HepG2 (cell line): ENCODE data around the gene AJUBA. TPM values are rescaled to one million over a fixed set of nuclear protein-coding genes. Genes with fewer than 3 reads are reported as not detected.

Experiments used
- BATF2 ChIP-seq: sonication (generic); formaldehyde crosslinking; IDR thresholded peaks from 2 replicates; pipeline ENCODE4 v1.8.0; 2022; ENCODE audit warnings: mild to moderate bottlenecking, missing genetic modification reagents, moderate library complexity
- MED1 ChIP-seq: sonication (generic); formaldehyde crosslinking; IDR thresholded peaks from 2 replicates; pipeline ENCODE4 v1.4.0; 2020; ENCODE audit warnings: missing genetic modification reagents
- NBN ChIP-seq: fragments of 450-650 bp; conservative IDR thresholded peaks from 2 replicates; pipeline ENCODE4 v1.6.1; 2017
- NFKB2 ChIP-seq: sonication (generic); formaldehyde crosslinking; IDR thresholded peaks from 2 replicates; pipeline ENCODE4 v1.4.0; 2020; ENCODE audit warnings: missing genetic modification reagents, borderline replicate concordance
- PTBP1 ChIP-seq: fragments of 200-400 bp; formaldehyde crosslinking; IDR thresholded peaks from 2 replicates; pipeline ENCODE4 v1.6.1; 2018; ENCODE audit warnings: low read length, low read depth; ENCODE audit not compliant: poor library complexity, severe bottlenecking
- RXRB ChIP-seq: IDR thresholded peaks from 2 replicates; pipeline ENCODE4 v1.6.1; 2016; ENCODE audit warnings: borderline replicate concordance, missing genetic modification reagents, missing compliant biosample characterization
- SMAD9 ChIP-seq: sonication (generic); formaldehyde crosslinking; IDR thresholded peaks from 2 replicates; pipeline ENCODE4 v1.5.1; 2020; ENCODE audit warnings: mild to moderate bottlenecking, missing genetic modification reagents
- SNAPC2 ChIP-seq: sonication (generic); formaldehyde crosslinking; IDR thresholded peaks from 2 replicates; pipeline ENCODE4 v1.8.1; 2022; ENCODE audit warnings: mild to moderate bottlenecking, missing genetic modification reagents
- ZBED4 ChIP-seq: sonication (generic); formaldehyde crosslinking; IDR thresholded peaks from 2 replicates; pipeline ENCODE4 v1.4.0; 2020; ENCODE audit warnings: missing genetic modification reagents, borderline replicate concordance
- ZNF317 ChIP-seq: sonication (generic); formaldehyde crosslinking; IDR thresholded peaks from 2 replicates; pipeline ENCODE4 v1.5.0; 2020; ENCODE audit warnings: mild to moderate bottlenecking, missing genetic modification reagents
- ZNF646 ChIP-seq: sonication (generic); formaldehyde crosslinking; IDR thresholded peaks from 2 replicates; pipeline ENCODE4 v1.9.0; 2021; ENCODE audit warnings: mild to moderate bottlenecking, missing genetic modification reagents
- polyA plus RNA-seq, 8 experiments: library from polyadenylated mRNA; depleted of rRNA in 3 of 8; stranded (reverse) in 7 of 8; unstranded in 1 of 8; fragments of >200 nt; fragmentation: Illumina TruSeq in 4 of 8; extraction: Trizol in 4 of 8; gene quantifications; 2 replicates each; pipeline versions ENCODE4 v1.2.1 to v1.2.3, GENCODE V29; 2011 to 2016; ENCODE audit warnings: low read depth in 4 of 8, missing spikeins in 1 of 8, mixed read lengths in 1 of 8; ENCODE audit not compliant: insufficient read depth in 1 of 8
- total RNA-seq, 5 experiments: library from RNA; depleted of rRNA; stranded (reverse); fragments of >200 nt; fragmentation: Illumina TruSeq; extraction: Trizol; gene quantifications; 2 replicates each; pipeline ENCODE4 v1.2.3, GENCODE V29; 2016; ENCODE audit warnings: low read depth in 1 of 5
- TF ChIP-seq, protein P1 (sequence below): sonication (generic); formaldehyde crosslinking; IDR thresholded peaks from 2 replicates; pipeline ENCODE4 v1.5.0; 2020; ENCODE audit warnings: missing genetic modification reagents
- TF ChIP-seq, protein P2 (sequence below): sonication (generic); formaldehyde crosslinking; conservative IDR thresholded peaks from 2 replicates; pipeline ENCODE4 v1.8.0; 2022; ENCODE audit warnings: mild to moderate bottlenecking, moderate library complexity, missing genetic modification reagents

The AJUBA gene
- total and polyA plus RNA-seq, 2 of the 13 experiments (the other 11 are each of a cell fraction or from before 2014, with no cell fraction given): 157 to 241 TPM

DNA sequence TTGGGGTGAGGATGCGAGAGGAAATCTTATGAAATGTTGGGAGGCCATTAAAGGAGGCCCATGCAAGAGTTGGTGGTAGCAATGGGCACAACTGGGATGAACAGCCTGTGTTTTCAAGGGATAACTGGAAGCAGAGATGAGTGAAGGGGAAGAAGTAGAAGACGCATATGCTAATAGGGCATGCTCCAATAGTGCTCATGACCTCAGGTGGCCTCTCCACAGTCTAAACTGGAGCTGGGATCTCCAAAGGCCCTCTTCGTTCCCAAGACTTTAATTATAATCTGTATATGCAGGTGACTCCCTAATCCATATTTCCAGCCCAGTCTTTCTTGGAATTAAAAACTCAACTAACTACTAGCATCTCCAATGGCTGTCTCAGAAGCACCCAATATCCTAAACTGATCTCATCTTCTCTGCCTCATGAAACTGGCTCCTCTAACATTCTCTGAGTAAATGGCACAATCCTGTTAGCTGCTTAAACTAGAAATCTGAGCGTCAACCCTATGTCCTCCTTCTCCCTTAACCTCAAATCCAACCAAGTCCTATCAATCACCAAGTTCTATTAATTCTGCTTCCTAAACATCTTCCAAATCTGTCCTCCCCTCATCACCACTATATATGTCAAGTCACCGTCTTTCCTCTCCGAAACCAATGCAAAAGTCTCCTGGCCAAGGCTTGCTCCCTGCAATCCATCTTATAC, 2.8 kb upstream of the AJUBA start (continued):
- TF ChIP-seq RXRB (CRISPR knock-in tag) (0 out of 2 replicates have a peak, but pooled peaks have one; percentile 4), ZNF317 (CRISPR knock-in tag) (no peak), NBN (peak; percentile 73; the same call in 1 of the 2 replicates), SMAD9 (no peak), BATF2 (no peak), MED1 (CRISPR knock-in tag) (no peak), SNAPC2 (CRISPR knock-in tag) (0 out of 2 replicates have a peak, but pooled peaks have one; percentile 26), ZNF646 (no peak), NFKB2 (CRISPR knock-in tag) (no peak), PTBP1 (no peak), ZBED4 (CRISPR knock-in tag) (no peak)
- TF ChIP-seq, protein P1, sequence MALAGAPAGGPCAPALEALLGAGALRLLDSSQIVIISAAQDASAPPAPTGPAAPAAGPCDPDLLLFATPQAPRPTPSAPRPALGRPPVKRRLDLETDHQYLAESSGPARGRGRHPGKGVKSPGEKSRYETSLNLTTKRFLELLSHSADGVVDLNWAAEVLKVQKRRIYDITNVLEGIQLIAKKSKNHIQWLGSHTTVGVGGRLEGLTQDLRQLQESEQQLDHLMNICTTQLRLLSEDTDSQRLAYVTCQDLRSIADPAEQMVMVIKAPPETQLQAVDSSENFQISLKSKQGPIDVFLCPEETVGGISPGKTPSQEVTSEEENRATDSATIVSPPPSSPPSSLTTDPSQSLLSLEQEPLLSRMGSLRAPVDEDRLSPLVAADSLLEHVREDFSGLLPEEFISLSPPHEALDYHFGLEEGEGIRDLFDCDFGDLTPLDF (CRISPR knock-in tag): no peak
- TF ChIP-seq, protein P2, sequence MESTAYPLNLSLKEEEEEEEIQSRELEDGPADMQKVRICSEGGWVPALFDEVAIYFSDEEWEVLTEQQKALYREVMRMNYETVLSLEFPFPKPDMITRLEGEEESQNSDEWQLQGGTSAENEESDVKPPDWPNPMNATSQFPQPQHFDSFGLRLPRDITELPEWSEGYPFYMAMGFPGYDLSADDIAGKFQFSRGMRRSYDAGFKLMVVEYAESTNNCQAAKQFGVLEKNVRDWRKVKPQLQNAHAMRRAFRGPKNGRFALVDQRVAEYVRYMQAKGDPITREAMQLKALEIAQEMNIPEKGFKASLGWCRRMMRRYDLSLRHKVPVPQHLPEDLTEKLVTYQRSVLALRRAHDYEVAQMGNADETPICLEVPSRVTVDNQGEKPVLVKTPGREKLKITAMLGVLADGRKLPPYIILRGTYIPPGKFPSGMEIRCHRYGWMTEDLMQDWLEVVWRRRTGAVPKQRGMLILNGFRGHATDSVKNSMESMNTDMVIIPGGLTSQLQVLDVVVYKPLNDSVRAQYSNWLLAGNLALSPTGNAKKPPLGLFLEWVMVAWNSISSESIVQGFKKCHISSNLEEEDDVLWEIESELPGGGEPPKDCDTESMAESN (CRISPR knock-in tag): no peak
